HUDEP-2 (cell line): ENCODE measurements around the gene BRD9.
"Not testable (repeated sequence)": the region's sequence is repeated elsewhere in the genome, so short reads cannot be mapped to it uniquely, and the experiment has no call there.

ENCODE experiments used
- DNase-seq, 76 experiments: peaks; one replicate each; lab custom pipeline; 2025; ENCODE audit not compliant: unreplicated experiment in 76 of 76; lab: John Stamatoyannopoulos, UW

Gene BRD9

DNA sequence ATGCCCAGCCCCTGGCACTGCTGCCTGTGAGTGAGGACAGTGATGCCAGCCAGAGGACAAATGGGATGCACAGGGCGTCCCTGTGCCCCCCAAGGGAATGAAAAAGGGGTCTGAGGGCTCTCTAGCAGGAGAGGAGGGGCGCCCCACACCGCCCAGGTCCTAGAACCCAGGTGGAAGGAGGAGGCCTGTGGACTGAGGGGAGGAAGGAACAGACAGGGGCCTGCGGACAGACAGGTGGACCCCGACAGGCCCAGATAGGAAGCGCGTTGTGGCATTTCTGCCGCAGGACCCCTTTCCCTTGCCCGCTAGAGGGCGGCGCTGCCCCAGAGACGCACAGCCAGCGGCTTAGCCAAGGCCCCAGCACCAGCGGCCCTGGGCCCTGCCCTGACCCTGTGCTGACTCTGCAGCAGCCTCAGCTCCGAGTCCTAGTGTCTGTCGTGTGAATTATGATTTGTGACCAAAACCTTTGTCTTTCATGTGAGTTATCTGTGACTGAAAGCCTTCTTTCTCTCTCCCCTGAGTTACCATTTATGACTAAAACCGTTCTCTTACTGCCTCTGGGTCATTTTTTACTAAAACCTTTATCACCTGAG is 30.8 kb upstream of the BRD9 start:
- peak in 68 of 76 experiments; percentile 3 to 79 (median 50) for DNase-seq

DNA sequence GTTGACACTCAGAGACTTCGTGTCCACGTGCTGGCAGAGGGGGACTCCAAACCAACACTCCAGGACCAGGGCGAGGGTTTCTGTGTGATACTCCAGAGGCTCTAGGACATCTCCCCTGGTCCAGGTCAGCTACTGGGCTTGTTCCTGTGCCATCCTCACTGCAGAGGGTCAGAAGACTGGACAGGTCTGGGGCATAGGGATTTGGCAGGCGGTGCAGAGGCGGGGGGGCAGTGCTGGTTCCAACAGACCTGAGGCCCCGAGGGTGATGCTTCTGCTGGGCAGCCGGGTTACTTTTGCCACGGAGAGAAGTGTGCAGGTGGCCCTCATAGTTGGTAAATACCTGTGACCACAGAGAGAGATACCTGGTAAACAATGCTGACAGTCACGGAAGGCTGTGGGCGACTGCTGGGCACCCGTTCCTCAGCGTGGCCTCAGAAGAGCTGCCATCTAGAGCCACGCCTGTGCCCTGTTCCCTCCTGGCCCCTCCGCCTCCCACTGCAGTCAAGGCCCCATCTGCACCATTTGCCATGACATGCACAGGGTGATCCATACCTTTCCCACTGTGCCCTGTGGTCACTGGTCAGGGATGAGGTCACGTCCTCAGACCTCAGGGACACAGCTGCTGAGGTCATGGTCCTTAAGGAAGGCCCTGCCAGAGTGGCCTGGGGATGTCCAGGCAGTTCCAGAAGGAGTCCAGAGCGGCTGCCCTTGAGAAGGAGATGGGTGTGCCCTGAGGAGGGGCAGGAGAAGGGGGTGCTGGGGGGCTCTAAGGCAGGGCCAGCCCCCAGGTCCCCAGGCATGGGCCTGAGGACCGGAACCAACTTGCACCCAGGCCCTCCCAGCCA is 30.1 kb upstream of the BRD9 start:
- DNase-seq: no peak

DNA sequence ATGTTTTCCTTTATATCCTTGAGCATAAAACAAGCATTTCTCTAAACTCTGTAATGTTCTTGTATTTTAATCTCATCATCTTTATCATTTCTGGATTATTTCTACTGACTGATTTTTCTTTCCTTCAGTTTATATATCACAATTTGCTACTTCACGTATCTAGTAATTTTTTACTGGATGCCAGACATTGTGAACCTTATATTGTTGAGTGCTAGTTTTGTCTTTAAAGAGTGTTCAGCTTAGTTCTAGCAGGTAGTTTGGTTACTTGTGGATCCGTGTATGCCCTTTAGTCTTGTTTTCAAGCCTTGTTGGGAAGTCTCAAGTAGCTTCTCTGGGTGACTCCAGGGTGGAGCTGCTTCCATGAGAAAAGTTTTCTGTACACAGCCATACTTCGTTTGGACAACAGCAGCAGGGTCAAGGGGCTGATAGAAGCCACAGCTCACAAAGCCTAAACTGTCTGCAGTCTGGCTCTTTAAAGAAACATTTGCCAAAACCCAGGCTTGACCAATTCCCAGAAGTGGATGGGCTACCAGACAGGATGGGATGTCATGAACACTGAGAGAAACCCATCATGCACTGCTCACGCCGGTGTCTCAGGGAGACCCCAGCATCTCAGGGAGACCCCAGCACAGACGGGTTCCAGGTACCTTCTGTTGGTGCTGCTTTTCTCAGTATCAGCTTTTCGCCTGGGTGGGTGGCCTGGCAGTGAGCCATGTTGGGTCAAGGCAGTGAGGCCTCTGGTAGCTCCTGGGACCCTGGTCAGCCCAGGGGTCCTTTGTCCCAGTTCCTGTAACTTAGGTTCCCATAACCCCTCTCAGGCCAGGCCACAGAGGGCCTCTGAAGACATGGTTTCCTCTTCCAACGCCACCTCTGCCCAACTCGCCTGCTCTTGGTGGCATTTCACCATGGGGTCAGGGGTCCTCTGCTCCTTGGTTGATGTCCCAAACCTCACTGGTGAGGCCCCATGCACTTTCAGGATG is 29.1 kb upstream of the BRD9 start:
- DNase-seq: no peak

DNA sequence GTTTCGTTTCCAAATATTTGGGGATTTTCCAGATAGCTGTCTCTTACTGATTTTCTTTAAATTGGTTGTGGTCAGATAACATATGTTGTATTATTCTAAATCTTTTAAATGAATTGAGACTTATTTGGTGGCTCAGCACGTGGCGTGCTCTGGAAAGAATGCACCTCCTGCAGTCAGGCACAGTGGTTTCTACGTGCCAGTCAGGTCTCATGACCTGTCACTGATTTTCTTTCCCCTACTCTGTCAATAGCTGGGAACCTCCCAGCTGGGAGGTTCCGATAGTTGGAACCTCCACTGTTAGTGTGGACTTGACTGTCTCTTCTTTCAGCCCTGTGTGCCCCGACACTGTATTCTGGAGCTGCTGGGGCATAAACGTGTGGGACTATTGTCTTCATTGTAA is 27.7 kb upstream of the BRD9 start:
- no peak for DNase-seq

DNA sequence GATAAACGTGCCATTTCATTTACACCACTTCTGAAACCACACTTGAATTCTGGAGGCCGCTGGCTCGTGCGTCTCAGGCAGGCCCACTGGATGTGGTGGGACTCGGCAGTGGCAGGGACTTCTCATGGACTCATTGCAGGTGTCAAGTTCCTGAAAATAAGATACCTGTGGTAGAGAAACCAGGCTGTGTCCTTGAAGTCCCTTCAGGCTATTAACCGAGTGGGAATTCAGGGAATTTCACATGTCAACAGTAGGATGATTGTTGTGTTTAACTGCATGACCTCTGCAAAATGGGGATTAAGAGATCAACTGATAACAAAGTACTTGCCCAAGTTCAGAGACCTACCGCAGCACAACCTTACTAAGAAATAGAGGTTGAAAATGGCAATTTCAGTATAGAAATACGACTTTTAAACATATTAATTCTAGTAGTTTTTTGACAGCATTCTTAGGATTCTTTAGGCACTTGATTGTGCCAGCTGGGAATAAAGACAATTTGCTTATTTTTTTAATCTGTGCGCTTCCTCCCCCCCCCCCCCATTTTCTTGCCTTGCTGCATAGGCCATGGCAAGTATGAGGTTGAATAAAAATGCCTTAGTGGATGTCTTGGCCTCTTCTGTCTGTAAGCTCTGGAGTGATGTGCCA is 26.9 kb upstream of the BRD9 start:
- no peak for DNase-seq

DNA sequence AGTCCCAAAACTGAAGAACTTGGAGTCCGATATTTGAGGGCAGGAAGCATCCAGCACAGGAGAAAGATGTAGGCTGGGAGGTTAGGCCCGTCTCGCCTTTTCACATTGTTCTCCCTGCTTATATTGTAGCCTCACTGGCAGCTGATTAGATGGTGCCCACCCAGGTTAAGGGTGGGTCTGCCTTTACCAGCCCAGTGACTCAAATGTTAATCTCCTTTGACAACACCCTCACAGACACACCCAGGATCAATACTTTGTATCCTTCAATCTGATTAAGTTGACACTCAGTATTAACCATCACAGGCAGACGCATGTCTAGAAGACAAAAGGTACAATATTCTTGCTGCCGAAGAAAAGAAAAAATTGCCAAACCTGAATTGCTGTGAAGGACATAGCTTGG is 26.1 kb upstream of the BRD9 start:
- DNase-seq: not testable (repeated sequence)

DNA sequence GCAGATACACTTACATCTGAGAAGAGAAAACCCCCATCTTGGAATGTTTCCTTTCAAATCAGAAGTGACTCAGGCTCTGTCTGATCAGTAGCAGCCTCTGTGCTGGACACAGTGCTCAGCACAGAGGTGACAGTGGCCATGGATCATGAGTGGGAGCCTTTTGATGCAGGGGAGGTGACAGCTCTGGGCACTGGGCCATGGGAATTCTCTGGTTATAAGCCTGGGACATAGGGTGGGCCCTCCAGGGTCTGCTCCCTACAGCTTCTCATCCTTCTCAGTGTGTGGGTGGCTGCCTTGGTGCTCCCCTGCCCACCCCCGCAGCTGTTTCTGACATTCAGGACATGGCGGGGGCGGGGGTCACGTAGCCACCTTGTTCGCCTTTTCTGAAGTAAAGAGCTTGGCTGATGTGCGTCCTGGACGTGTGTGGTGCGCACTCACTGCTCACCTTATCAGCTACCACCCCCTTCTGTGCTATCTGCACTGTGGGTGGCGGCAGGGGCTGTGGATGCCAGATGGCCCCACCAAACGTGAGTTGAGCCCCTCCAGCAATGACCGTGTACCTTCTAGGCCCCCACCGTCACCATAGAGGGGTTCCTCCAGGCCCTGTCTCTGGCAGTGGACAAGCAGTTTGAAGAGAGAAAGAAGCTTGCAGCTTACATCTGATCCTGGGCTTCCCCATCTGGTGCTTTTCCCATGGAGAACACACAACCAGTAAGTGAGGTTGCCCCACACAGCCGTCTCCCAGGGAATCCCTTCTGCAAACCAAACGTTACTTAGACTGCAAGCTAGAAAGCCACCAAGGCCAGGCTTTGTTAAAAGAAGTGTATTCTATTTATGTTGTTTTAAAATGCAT is 24.1 kb upstream of the BRD9 start:
- DNase-seq: no peak

DNA sequence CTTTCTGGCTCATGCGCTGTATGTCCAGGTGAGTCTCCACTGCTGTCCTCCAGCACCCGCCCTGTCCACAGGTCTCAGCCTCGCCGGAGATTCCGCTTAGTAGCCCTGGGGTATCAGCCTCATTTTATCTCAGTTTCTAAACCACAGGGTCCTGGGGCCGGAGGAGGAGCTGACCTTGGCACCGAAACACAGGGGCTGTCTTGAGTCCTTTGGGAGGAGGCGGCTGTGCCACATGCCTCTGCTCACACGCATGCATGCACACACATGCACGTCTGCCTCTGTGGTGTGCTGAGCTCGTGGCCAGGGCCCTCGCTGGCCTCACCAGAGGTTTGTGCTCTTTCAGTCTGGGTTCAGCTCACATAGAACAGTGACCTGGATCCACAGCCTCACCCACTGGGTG is 23.3 kb upstream of the BRD9 start:
- DNase-seq: no peak

DNA sequence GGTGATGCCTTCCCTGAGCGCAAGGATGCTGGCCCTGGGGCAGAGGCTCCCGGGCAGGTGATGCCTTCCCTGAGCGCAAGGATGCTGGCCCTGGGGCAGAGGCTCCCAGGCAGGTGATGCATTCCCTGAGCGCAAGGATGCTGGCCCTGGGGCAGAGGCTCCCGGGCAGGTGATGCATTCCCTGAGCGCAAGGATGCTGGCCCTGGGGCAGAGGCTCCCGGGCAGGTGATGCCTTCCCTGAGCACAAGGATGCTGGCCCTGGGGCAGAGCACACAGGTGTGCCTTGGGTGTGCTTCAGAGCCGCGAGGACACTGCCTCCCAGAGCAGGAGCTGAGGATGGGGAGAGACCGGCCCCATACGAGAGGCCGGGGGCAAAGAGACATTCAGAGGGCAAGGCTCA is 22.7 kb upstream of the BRD9 start:
- not testable (repeated sequence) for DNase-seq

DNA sequence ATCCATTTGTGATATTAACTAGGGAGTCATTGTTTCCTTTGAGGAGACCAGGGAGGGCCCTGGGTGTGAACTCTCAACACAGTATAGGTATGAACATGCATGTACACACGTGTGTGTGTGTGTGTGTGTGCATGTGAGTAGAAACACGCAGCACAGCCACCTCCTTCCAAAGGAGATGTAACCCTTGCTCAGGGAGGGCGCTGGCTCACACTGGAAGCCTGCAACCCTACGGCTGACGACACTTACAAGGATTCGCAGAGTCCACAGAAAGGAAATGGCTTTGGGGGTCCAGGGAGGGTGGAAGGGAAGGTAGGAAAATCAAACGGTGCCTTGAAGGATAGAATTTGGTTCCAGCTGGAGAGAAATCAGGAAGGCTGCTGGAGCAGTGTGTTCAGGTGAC is 22.0 kb upstream of the BRD9 start:
- no peak for DNase-seq

DNA sequence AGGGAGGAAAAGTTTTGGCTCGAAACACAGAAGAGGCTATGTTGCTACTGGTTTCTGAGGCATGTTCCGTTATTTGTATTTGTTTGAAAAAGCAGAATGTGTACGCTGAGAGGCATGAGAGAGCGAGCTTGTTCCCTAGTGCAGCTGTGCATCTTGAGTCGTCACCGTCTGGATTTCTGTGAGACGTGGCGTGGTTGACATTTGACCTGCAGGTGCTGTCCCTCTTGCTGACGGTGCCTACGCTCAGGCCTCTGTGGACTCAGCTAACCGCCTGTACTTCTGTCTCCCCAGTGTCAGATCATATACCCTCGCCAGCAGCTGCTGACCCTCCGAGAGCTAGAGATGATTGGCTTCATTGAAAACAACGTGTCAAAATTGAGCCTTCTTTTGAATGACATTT is 21.6 kb upstream of the BRD9 start:
- DNase-seq: no peak

DNA sequence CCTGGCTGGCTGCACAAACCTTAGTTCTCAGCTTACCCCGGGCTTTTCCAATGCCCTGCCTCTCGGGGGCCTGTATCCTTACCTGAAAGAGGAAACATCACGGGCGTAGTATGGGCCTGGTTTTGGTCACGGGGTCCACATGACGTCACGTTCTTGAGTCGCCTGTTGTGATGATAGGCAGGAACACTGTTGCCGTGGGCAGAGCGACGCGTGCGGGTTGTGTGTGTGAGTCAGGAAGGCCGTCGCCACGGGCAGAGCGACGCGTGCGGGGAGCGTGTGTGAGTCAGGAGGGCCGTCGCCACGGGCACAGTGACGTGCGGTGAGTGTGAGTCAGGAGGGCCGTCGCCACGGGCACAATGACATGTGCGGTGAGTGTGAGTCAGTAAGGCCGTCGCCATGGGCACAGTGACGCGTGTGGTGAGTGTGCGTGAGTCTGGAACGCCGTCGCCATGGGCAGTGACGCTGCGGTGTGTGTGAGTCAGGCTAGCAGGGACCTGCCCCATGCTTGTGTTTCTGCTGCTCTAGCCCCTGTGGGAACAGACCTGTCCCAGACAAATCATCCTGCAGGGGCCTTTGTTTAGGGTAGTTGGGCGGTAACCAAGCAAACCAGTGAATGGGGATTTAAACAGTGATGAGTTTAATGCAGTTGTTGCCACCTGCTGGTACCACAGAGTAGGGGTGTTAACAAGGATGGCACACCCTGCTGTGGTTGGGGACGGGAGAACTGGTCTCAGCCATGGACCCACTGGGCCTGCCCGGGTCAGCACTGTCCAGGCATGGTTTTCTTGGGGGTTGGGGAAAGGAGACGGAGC is 19.9 kb upstream of the BRD9 start:
- peak in 1 of 76 experiments; percentile 12 for DNase-seq

DNA sequence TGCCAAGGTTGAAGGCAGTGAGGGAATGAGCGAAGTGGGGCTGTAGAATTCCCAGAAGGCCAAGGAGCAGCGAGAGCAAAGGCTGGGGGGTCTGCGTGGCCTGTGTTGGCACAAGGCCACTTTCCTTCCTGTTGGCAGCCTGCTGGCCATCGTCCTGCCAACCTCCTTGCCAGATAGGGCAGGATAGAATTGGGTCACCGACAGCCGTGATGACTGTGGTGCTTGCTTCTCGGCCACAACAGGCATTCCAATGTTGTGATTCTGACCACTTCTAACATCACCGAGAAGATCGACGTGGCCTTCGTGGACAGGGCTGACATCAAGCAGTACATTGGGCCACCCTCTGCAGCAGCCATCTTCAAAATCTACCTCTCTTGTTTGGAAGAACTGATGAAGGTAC is 19.0 kb upstream of the BRD9 start:
- DNase-seq: no peak

DNA sequence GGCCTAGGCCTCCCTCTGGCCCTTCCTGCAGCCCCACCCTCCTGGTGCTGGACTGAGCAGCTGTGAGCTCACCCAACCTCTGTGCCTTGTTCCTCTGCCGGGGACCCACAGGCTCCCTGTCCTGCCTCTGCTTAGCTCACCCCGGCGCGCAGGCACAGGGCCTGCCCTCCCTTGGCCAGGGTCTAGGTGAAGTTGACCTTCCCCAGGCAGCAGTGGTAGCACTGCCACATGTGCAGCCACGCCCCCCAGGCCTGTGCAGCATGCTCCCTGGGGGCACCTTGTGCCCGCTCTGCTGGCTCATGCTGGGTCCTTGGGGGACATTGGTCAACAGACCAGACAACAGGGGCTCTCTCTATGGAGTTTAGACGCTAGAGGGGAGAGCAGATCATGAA is 18.2 kb upstream of the BRD9 start:
- DNase-seq: no peak

DNA sequence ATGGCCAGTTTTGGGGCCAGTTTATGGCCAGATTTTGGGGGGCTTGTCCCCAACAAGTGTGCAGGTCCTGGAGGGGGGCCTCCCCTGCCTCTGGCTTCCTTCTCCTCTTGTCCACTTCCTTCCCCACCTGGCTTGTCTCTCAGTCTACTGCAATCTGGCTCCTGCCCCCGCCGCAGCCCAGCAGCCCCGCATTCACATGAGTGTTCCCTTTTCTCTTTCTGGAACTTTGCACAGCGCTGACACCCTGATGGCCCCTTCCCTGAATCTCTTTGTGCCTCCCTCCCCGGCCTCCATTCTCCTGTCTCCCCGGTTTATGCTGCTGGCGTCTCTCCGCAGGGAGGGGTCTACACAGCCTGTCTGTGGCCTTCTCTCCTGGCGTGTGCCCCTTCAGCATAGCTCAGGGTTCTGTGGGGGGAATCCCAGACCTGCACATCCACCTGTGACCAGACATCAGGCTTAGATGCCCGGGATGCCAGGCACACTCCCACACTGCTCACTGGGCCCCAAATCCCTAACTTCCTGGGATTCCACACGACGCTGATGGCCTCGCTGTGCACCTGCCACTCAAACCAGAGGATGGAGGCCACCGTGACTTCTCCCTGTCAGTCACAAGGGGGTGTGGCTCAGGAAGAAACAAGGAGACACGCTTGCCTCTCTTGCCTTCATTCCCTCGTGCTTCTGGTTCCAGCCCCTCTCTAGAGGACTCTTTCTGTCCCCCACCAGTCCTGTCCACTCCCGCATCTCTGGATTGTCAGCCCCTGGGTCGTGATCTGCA is 17.6 kb upstream of the BRD9 start:
- no peak for DNase-seq

DNA sequence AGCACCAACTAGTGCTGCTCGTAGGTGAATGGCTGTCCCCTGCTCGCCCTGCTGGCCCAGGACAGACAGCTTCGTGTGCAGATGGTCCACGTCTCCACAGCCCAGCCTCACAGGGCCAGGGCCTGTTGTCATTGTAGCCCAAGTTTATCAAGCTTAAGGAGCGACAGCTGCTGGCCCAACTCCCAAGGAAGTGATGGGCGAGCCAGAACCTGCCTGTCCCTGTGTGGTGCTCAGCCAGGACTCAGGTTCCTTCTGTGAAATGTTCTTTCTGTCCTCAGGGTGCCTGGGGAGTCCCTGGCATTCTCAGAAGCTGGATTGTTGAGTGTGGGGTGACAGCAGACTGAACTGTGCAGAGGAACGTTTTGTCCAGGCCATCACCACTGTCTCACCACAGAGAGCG is 16.5 kb upstream of the BRD9 start:
- DNase-seq: no peak

DNA sequence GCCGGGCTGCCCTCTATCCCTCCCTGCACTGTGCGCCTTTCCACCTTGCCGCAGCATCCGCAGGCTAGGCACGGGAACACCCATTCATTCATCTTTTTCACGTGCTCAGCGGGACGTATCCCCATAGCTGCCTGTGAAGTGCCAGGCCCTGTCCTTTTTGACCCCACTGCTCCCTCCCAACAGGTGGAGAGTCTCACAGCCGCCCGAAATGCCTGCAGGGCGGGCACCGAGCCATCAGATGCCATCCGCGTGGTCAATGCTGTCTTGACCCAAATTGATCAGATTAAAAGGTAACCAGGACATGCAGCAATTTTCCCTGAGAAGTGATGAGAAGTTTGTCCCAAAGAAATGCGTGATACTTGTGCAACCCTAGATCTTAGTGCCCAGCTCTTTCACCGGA is 15.6 kb upstream of the BRD9 start:
- no peak for DNase-seq

DNA sequence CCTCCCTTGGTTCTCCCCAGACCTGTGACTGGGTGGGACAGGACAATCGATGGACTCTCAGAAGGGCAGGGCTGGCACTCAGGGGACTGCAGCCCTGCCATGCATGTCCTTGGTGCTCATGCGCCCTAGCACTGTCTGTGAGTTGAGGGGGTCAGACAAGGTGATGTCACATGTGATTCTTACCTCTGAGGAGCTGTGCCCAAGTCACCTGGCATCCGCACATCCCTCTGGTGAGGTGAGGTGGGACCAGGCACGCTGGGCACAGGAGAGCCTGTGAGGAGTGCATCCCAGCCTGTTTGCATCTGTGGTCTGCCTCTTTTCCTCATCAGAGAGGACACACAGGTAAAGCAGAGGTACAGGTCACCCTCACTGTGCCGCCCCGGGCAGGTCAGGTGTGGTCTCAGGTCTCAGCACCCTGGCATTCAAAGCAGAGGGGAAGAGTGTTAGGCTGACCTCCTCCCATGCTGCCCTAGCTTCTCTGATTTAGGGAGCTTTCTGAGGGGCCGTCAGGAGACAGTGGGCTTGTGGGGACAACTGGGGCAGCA is 14.8 kb upstream of the BRD9 start:
- no peak for DNase-seq
